Endothelial cell of umbilical vein (primary cell): ENCODE data around the gene MTCH2.

ENCODE experiments used
- EZH2 ChIP-seq: IDR thresholded peaks from 2 replicates; pipeline ENCODE4 v1.6.1; 2012; ENCODE audit warnings: borderline replicate concordance, low read depth, mild to moderate bottlenecking, moderate library complexity, low read length, inconsistent platforms; ENCODE audit not compliant: severe bottlenecking
- FOS ChIP-seq: IDR thresholded peaks from 2 replicates; pipeline ENCODE4 v1.6.1; 2011; ENCODE audit warnings: mild to moderate bottlenecking, low read length, moderate library complexity, borderline replicate concordance; ENCODE audit not compliant: insufficient read depth
- GATA2 ChIP-seq: IDR thresholded peaks from 2 replicates; pipeline ENCODE4 v1.7.0; 2011; ENCODE audit warnings: low read depth, mild to moderate bottlenecking, moderate library complexity, mixed read lengths, low read length; ENCODE audit not compliant: insufficient read length, insufficient read depth
- JUN ChIP-seq: IDR thresholded peaks from 2 replicates; pipeline ENCODE4 v1.6.1; 2011; ENCODE audit warnings: borderline replicate concordance, low read depth; ENCODE audit not compliant: insufficient read length, insufficient read depth
- MYC ChIP-seq: IDR thresholded peaks from one replicate; pipeline ENCODE4 v1.6.1; 2011; ENCODE audit warnings: mild to moderate bottlenecking, low read depth, low read length
- POLR2A ChIP-seq: IDR thresholded peaks from 2 replicates; pipeline ENCODE4 v1.6.1; 2012; ENCODE audit warnings: low read depth, mild to moderate bottlenecking, control low read depth, low read length
- POLR2AphosphoS5 ChIP-seq: IDR thresholded peaks from 2 replicates; pipeline ENCODE4 v1.6.1; 2012; ENCODE audit warnings: low read depth, mild to moderate bottlenecking, control low read depth, low read length, moderate library complexity; ENCODE audit not compliant: insufficient read depth
- TF ChIP-seq, protein P1 (sequence below), 2 donors: IDR thresholded peaks; 1 replicate in 1 of 2; 2 replicates in 1 of 2; pipeline ENCODE4 v1.5.1; 2011; ENCODE audit warnings: low read length in 2 of 2, mild to moderate bottlenecking in 2 of 2, moderate library complexity in 2 of 2, control low read depth in 1 of 2, inconsistent platforms in 1 of 2, low read depth in 1 of 2; ENCODE audit not compliant: insufficient read depth in 1 of 2; ENCODE audit errors: extremely low read depth in 1 of 2
- TF ChIP-seq, protein P2 (sequence below): IDR thresholded peaks from 2 replicates; pipeline ENCODE4 v1.6.1; 2011; ENCODE audit not compliant: insufficient read depth, insufficient read length

DNA sequence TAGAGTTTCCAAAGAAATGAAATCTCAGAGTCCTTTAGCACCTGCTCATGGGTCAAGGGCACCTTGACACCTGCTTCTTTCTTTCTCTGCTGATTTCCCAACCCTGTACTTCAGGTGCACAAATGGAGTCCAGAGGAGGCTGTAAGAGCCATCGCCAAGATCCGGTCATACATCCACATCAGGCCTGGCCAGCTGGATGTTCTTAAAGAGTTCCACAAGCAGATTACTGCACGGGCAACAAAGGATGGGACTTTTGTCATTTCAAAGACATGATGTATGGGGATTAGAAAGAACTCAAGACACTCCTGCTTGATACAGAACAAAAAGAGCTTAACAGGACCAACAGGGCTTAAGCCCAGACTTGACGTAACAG, 71.0 kb downstream of the MTCH2 start:
- TF ChIP-seq EZH2 (no peak), POLR2AphosphoS5 (no peak), POLR2A (no peak), FOS (no peak), JUN (no peak), GATA2 (no peak), MYC (no peak)
- TF ChIP-seq, protein P1, sequence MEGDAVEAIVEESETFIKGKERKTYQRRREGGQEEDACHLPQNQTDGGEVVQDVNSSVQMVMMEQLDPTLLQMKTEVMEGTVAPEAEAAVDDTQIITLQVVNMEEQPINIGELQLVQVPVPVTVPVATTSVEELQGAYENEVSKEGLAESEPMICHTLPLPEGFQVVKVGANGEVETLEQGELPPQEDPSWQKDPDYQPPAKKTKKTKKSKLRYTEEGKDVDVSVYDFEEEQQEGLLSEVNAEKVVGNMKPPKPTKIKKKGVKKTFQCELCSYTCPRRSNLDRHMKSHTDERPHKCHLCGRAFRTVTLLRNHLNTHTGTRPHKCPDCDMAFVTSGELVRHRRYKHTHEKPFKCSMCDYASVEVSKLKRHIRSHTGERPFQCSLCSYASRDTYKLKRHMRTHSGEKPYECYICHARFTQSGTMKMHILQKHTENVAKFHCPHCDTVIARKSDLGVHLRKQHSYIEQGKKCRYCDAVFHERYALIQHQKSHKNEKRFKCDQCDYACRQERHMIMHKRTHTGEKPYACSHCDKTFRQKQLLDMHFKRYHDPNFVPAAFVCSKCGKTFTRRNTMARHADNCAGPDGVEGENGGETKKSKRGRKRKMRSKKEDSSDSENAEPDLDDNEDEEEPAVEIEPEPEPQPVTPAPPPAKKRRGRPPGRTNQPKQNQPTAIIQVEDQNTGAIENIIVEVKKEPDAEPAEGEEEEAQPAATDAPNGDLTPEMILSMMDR (IDR thresholded peaks at IDR 0.05; ENCODE audit: extremely low read depth in 1 of 2, insufficient read depth in 1 of 2, low read depth in 1 of 2, low read length in 2 of 2) = no peak
- TF ChIP-seq, protein P2, sequence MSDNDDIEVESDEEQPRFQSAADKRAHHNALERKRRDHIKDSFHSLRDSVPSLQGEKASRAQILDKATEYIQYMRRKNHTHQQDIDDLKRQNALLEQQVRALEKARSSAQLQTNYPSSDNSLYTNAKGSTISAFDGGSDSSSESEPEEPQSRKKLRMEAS = no peak
